ENCODE data around the gene RP9.

Gene RP9

DNA sequence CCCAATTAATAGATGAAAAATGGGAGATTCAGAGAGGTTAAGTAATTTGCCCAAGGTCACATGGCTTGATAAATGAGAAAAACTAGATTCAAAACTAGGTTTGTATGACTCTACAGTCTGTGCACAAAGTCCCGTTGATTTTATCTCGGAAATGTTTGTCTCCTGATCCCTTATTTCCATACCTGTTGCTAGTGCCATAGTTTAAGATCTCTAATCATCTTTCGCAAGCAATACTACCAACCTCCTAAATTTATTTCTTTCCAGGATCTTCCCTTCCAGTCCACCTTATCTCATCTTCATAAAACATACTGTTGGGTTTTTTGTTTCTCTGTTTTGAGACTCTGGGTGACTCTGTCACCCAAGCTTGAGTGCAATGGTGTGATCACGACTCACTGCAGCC is 49.6 kb downstream of the RP9 start:
- TF ChIP-seq, protein P1, sequence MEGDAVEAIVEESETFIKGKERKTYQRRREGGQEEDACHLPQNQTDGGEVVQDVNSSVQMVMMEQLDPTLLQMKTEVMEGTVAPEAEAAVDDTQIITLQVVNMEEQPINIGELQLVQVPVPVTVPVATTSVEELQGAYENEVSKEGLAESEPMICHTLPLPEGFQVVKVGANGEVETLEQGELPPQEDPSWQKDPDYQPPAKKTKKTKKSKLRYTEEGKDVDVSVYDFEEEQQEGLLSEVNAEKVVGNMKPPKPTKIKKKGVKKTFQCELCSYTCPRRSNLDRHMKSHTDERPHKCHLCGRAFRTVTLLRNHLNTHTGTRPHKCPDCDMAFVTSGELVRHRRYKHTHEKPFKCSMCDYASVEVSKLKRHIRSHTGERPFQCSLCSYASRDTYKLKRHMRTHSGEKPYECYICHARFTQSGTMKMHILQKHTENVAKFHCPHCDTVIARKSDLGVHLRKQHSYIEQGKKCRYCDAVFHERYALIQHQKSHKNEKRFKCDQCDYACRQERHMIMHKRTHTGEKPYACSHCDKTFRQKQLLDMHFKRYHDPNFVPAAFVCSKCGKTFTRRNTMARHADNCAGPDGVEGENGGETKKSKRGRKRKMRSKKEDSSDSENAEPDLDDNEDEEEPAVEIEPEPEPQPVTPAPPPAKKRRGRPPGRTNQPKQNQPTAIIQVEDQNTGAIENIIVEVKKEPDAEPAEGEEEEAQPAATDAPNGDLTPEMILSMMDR (IDR thresholded peaks at IDR 0.05; ENCODE audit: low read depth, low read length, missing control alignments) = no peak
- DNase-seq (ENCODE audit: extremely low read depth, low read depth) = no peak
- no peak overlapping the region for H3K4me3 ChIP-seq (replicated peaks; ENCODE audit: low read depth, low read length)

DNA sequence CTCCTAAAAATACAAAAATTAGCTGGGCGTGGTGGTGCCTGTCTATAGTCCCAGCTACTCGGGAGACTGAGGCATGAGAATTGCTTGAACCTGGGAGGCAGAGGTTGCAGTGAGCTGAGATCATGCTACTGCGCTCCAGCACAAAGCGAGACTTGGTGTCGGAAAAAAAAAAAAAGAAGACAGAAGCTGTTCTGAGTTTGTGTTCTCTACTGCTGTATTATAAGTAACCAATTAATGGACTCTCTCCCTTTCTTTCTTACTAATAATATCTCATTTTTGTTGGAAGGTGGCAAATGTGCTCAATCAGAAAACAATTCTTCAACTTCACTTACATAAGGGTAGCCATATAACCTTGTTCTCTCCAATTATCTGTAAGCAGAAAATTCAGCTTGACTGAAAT is 54.0 kb downstream of the RP9 start:
- TF ChIP-seq, protein P1 (IDR thresholded peaks at IDR 0.05; ENCODE audit: low read depth, low read length, missing control alignments) = no peak
- no peak overlapping the region for H3K4me3 ChIP-seq (replicated peaks; ENCODE audit: low read depth, low read length)
- DNase-seq (ENCODE audit: extremely low read depth, low read depth) = no peak

GRCh38 chr7:33054261-33054964 is 54.8 kb downstream of the RP9 start:
- DNase-seq (ENCODE audit: extremely low read depth, low read depth) = no peak
- H3K4me3 ChIP-seq (replicated peaks; ENCODE audit: low read depth, low read length) = no peak overlapping the region
- TF ChIP-seq, protein P1 (IDR thresholded peaks at IDR 0.05; ENCODE audit: low read depth, low read length, missing control alignments) = no peak

- TF ChIP-seq, protein P1 (IDR thresholded peaks at IDR 0.05; ENCODE audit: low read depth, low read length, missing control alignments) = no peak
- H3K4me3 ChIP-seq (replicated peaks; ENCODE audit: low read depth, low read length) = no peak overlapping the region
- no peak for DNase-seq (ENCODE audit: extremely low read depth, low read depth)
Measured at GRCh38 chr7:33053721-33054120, 55.5 kb downstream of the RP9 start.

- H3K4me3 ChIP-seq (replicated peaks; ENCODE audit: low read depth, low read length) = no peak overlapping the region
- TF ChIP-seq, protein P1 (IDR thresholded peaks at IDR 0.05; ENCODE audit: low read depth, low read length, missing control alignments) = peak; percentile 48
- peak; percentile 16 for DNase-seq (ENCODE audit: extremely low read depth, low read depth)
Measured at GRCh38 chr7:33050535-33051318, 58.5 kb downstream of the RP9 start.

- H3K4me3 ChIP-seq (replicated peaks; ENCODE audit: low read depth, low read length) = no peak overlapping the region
- TF ChIP-seq, protein P1 (IDR thresholded peaks at IDR 0.05; ENCODE audit: low read depth, low read length, missing control alignments) = no peak
- no peak for DNase-seq (ENCODE audit: extremely low read depth, low read depth)
Measured at GRCh38 chr7:33048704-33049103, 60.5 kb downstream of the RP9 start.
